AG09319 (cell line): ENCODE data around the gene CD247.

ENCODE experiments used
- DNase-seq: peaks from one replicate; pipeline ENCODE4 v3.0.0-alpha.2; 2010; ENCODE audit warnings: low read depth; ENCODE audit errors: extremely low read depth
- CTCF ChIP-seq: IDR thresholded peaks from 2 replicates; pipeline ENCODE4 v1.5.1; 2011; ENCODE audit warnings: low read depth, mild to moderate bottlenecking, inconsistent platforms, low read length, moderate library complexity

CD247 gene

GRCh38 chr1:167440345-167440744, 78.0 kb downstream of the CD247 start:
- no peak for DNase-seq
- no peak for TF ChIP-seq CTCF

GRCh38 chr1:167439301-167439988, 78.9 kb downstream of the CD247 start:
- DNase-seq = no peak
- peak; percentile 25 for TF ChIP-seq CTCF

- no peak for TF ChIP-seq CTCF
Measured at GRCh38 chr1:167438171-167439138, 79.9 kb downstream of the CD247 start.

GRCh38 chr1:167435484-167435883, 82.8 kb downstream of the CD247 start:
- no peak for DNase-seq
- TF ChIP-seq CTCF = no peak

More at GRCh38 chr1:167438171-167439138, 79.9 kb downstream of the CD247 start:
- DNase-seq = no peak

- no peak for TF ChIP-seq CTCF
- DNase-seq = no peak
Measured at GRCh38 chr1:167434306-167434705, 84.0 kb downstream of the CD247 start.

- no peak for DNase-seq
- TF ChIP-seq CTCF = no peak
Measured at GRCh38 chr1:167433884-167434283, 84.4 kb downstream of the CD247 start.

- no peak for DNase-seq
- TF ChIP-seq CTCF = no peak
Measured at GRCh38 chr1:167432780-167433179, 85.5 kb downstream of the CD247 start.
